ENCODE data around the gene MPL.
"Not testable (repeated sequence)": the region's sequence is repeated elsewhere in the genome, so short reads cannot be mapped to it uniquely, and the experiment has no call there.

Gene MPL

GRCh38 chr1:43365678-43366077, 28.1 kb downstream of the MPL start:
- TF ChIP-seq, protein P1, sequence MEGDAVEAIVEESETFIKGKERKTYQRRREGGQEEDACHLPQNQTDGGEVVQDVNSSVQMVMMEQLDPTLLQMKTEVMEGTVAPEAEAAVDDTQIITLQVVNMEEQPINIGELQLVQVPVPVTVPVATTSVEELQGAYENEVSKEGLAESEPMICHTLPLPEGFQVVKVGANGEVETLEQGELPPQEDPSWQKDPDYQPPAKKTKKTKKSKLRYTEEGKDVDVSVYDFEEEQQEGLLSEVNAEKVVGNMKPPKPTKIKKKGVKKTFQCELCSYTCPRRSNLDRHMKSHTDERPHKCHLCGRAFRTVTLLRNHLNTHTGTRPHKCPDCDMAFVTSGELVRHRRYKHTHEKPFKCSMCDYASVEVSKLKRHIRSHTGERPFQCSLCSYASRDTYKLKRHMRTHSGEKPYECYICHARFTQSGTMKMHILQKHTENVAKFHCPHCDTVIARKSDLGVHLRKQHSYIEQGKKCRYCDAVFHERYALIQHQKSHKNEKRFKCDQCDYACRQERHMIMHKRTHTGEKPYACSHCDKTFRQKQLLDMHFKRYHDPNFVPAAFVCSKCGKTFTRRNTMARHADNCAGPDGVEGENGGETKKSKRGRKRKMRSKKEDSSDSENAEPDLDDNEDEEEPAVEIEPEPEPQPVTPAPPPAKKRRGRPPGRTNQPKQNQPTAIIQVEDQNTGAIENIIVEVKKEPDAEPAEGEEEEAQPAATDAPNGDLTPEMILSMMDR (IDR thresholded peaks at IDR 0.05; ENCODE audit: low read depth, low read length), result no peak
- H3K4me3 ChIP-seq (ENCODE audit: low read depth, low read length), result no peak overlapping the region
- in situ Hi-C loops (cut with HindIII; ENCODE audit: low sequenced_read_pairs), result no loop called here

DNA sequence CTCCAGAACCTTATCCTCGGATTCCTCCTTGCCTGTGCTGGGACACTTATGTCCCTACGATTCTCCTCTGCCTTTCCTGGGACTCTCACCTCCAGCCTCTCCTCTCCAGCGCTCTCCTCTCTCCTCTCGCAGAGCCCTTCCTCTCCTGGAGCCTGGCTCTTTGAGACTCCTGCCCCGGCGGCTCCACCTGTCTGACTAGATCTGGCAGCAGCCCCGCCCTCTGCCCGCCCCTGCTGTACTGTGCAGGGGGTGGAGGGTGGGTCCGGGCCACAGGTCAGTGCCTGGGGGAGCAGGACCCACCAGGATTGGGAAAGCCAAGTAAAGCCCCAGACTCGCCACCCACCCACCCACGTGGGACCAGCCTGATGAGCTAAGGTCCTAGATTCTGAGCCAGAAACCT, 28.6 kb downstream of the MPL start:
- TF ChIP-seq, protein P1 (IDR thresholded peaks at IDR 0.05; ENCODE audit: low read depth, low read length), result no peak
- in situ Hi-C loops (cut with HindIII; ENCODE audit: low sequenced_read_pairs), result no loop called here
- peak overlapping the region; percentile 81 for H3K4me3 ChIP-seq (ENCODE audit: low read depth, low read length)
- no peak for DNase-seq (ENCODE audit: low read depth, low spot score)

More at GRCh38 chr1:43365678-43366077, 28.1 kb downstream of the MPL start:
- DNase-seq (ENCODE audit: low read depth, low spot score), result no peak

- DNase-seq (ENCODE audit: low read depth, low spot score), result no peak
- TF ChIP-seq, protein P1 (IDR thresholded peaks at IDR 0.05; ENCODE audit: low read depth, low read length), result no peak
- in situ Hi-C loops (cut with HindIII; ENCODE audit: low sequenced_read_pairs), result no loop called here
- peak overlapping the region; percentile 81 for H3K4me3 ChIP-seq (ENCODE audit: low read depth, low read length)
Observed at GRCh38 chr1:43366601-43367025, 29.0 kb downstream of the MPL start.

GRCh38 chr1:43367026-43367903, 29.6 kb downstream of the MPL start:
- peak overlapping the region; percentile 81 for H3K4me3 ChIP-seq (ENCODE audit: low read depth, low read length)
- no peak for DNase-seq (ENCODE audit: low read depth, low spot score)
- TF ChIP-seq, protein P1 (IDR thresholded peaks at IDR 0.05; ENCODE audit: low read depth, low read length), result no peak
- in situ Hi-C loops (cut with HindIII; ENCODE audit: low sequenced_read_pairs), result no loop called here

- in situ Hi-C loops (cut with HindIII; ENCODE audit: low sequenced_read_pairs), result no loop called here
- peak; percentile 88 for DNase-seq (ENCODE audit: low read depth, low spot score)
- peak within 1 kb of the TSS; percentile 81 for H3K4me3 ChIP-seq (ENCODE audit: low read depth, low read length)
- TF ChIP-seq, protein P1 (IDR thresholded peaks at IDR 0.05; ENCODE audit: low read depth, low read length), result peak; percentile 29
Observed at GRCh38 chr1:43367904-43368645, 30.5 kb downstream of the MPL start, which contains the start of gene ELOVL1. ELOVL1 (minus strand) TSS chr1:43368011; CDS start chr1:43365609, 2,402 bp downstream.

DNA sequence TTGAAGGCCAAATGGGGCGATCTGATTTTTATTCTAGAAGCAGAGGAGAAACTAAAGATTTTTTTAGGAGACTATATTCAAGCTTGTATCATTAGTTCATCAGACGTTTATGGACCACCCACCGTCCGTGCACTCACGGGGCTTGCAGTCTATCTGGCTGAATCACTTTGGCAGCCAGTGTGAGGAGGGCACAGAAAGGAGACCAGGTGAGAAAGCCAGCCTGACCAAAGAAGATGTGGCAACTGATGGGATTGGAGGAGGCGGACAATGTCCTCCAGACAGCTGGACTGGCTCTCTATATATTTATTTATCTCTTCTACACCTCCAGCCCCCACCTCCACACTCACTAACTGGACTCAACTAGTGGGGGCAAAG, 31.0 kb downstream of the MPL start:
- H3K4me3 ChIP-seq (ENCODE audit: low read depth, low read length), result peak overlapping the region; percentile 81
- in situ Hi-C loops (cut with HindIII; ENCODE audit: low sequenced_read_pairs), result no loop called here
- TF ChIP-seq, protein P1 (IDR thresholded peaks at IDR 0.05; ENCODE audit: low read depth, low read length), result no peak
- no peak for DNase-seq (ENCODE audit: low read depth, low spot score)

- DNase-seq (ENCODE audit: low read depth, low spot score); H3K4me3 ChIP-seq (ENCODE audit: low read depth, low read length); in situ Hi-C loops (cut with HindIII; ENCODE audit: low sequenced_read_pairs): not testable (repeated sequence)
Observed at GRCh38 chr1:43369779-43370178, 32.2 kb downstream of the MPL start.
